Aorta (tissue), 5 donors: ENCODE measurements around the gene NPEPL1. TPM values are rescaled to one million over a fixed set of nuclear protein-coding genes. Genes with fewer than 3 reads are reported as not detected.
A peak's percentile ranks its signal among the peaks of the same experiment; 100 is the strongest.

Experiments
- ATAC-seq: fragments of 200-7000 bp; cut with Tn5 transposase; one replicate; pipeline ENCODE4 v1.9.1; 2022; ENCODE audit warnings: moderate library complexity; ENCODE audit not compliant: low FRiP score
- DNase-seq, 2 donors: peaks; one replicate each; pipeline ENCODE4 v3.0.0-alpha.2; 2020
- H3K27ac ChIP-seq, 2 donors: one replicate each; pipeline ENCODE4 v1.5.1; 2013; ENCODE audit warnings: low read length in 2 of 2, mild to moderate bottlenecking in 2 of 2, moderate library complexity in 2 of 2, control low read depth in 1 of 2, inconsistent platforms in 1 of 2, low read depth in 1 of 2
- H3K27me3 ChIP-seq, 2 donors: one replicate each; pipeline ENCODE4 v1.6.1; 2013; ENCODE audit warnings: control low read depth in 1 of 2, low read length in 1 of 2, mild to moderate bottlenecking in 1 of 2, moderate library complexity in 1 of 2; ENCODE audit not compliant: insufficient read depth in 2 of 2, control insufficient read depth in 1 of 2
- H3K36me3 ChIP-seq, 2 donors: one replicate each; pipeline ENCODE4 v1.6.1; 2013; ENCODE audit warnings: control low read depth in 1 of 2, low read length in 1 of 2, mild to moderate bottlenecking in 1 of 2; ENCODE audit not compliant: insufficient read depth in 2 of 2, control insufficient read depth in 1 of 2
- H3K4me1 ChIP-seq, 2 donors: one replicate each; pipeline ENCODE4 v1.6.1; 2013; ENCODE audit warnings: low read length in 2 of 2, control low read depth in 1 of 2, mild to moderate bottlenecking in 1 of 2, moderate library complexity in 1 of 2; ENCODE audit not compliant: insufficient read depth in 2 of 2, control insufficient read depth in 1 of 2
- H3K4me3 ChIP-seq, 2 donors: one replicate each; pipeline ENCODE4 v1.5.1; 2013; ENCODE audit warnings: low read length in 2 of 2, control low read depth in 1 of 2, mild to moderate bottlenecking in 1 of 2
- H3K9me3 ChIP-seq: one replicate; pipeline ENCODE4 v1.6.1; 2013; ENCODE audit warnings: mild to moderate bottlenecking, low read length; ENCODE audit not compliant: control insufficient read depth
- WGBS, 2 donors: extraction: QIAGEN DNeasy Blood & Tissue Kit; methylation state at CpG; one replicate each; pipeline ENCODE4 v1.1.7; 2013; 5-methylcytosine and 5-hydroxymethylcytosine counted together
- intact Hi-C, 2 donors: fragments of 100-400 bp; cut with DNase I; formaldehyde crosslinking; loops; one replicate each; pipeline versions ENCODE4 v1.14.2 to v1.15.0; 2022
- polyA plus RNA-seq, 2 donors: library from polyadenylated mRNA; stranded (reverse); fragments of 200-250 nt; gene quantifications; one replicate each; pipeline ENCODE4 v1.2.3, GENCODE V29; 2013
- total RNA-seq, 2 donors: library from RNA; stranded (reverse); fragmentation: NEBNext Ultra II Directional; extraction: Animal tissue kit (Norgen Biotek cat#: 25700); gene quantifications; one replicate each; pipeline ENCODE4 v1.2.1, GENCODE V29; 2021
- donor health status: healthy with polysubstance abuse.
- donor health status: Bipolar disorder and iron deficiency.
- donor health status: DM: no; HTN: no; CAD: no.
- donor health status: DM: no; HTN: no; CAD: no.
- donor health status: DM: yes; HTN: yes; CAD: no.

The NPEPL1 gene
- total and polyA plus RNA-seq, 4 donors, result 14.7 to 92.8 (median 37.6) TPM

DNA sequence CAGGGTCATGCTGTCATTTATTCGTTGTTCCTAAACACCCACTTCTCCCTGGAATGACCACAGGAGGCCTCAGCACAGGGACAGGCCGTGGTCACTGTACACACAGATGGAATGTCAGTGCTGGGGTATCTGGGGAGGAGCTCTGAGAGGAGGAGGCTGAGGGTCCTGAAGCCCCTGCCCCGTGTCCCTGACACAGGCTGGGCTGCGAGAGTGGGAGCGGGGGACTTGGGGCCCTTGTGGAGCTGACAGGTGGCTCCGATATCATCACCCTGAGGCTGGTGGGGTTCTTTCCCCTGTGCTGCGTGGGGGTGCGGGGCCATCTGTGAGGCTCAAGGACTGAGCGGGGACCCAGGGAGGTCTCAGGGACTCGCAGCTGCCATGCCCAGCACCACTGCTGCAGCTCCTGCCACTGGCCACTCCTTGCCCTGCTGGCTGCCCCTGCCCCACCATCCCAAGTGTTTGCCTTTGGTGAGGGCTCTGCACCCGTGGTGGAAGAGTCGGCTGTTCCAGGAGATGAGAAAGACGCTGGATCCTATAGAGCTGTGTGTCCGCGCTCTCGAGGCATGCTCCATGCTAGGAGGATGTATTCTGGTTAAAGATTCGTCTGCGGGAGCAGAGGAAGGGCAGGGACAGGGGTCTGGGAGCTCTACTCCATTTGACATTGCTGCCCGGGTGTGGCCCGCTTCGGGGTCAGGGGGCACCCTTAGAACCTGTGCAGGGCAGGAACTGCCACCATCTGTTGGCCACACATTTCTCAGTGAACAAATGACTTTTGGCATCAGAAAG, 18.9 kb downstream of the NPEPL1 start:
- DNase-seq, result peak in 1 of 2 donors; percentile 53
- no peaks in the 10 kb centered on the region for H3K36me3 ChIP-seq
- 88 to 89% methylated on average over 21 of the region's 21 CpGs for WGBS, 2 donors
- ATAC-seq, result no peak
- H3K27me3 ChIP-seq, result no peaks in the 10 kb centered on the region
- no peak overlapping the region for H3K4me3 ChIP-seq
- H3K27ac ChIP-seq, result no peak overlapping the region
- H3K9me3 ChIP-seq, result no peaks in the 10 kb centered on the region
- intact Hi-C loops, result no loop called here
- no peaks in the 10 kb centered on the region for H3K4me1 ChIP-seq

- no peaks in the 10 kb centered on the region for H3K9me3 ChIP-seq
- H3K4me1 ChIP-seq, result no peaks in the 10 kb centered on the region
- H3K4me3 ChIP-seq, result no peak overlapping the region
- peak in 1 of 2 donors; percentile 61 for DNase-seq
- H3K27ac ChIP-seq, result no peak overlapping the region
- H3K27me3 ChIP-seq, result no peaks in the 10 kb centered on the region
- intact Hi-C loops, result no loop called here
- no peak for ATAC-seq
- 82 to 84% methylated on average over 19 of the region's 19 CpGs for WGBS, 2 donors
- no peaks in the 10 kb centered on the region for H3K36me3 ChIP-seq
Measured at GRCh38 chr20:58712151-58712791, 19.7 kb downstream of the NPEPL1 start.

- WGBS, 2 donors, result 92% methylated on average over 24 of the region's 24 CpGs
- no peak overlapping the region for H3K27ac ChIP-seq
- intact Hi-C loops, result no loop called here
- H3K4me3 ChIP-seq, result no peak overlapping the region
- no peaks in the 10 kb centered on the region for H3K36me3 ChIP-seq
- H3K4me1 ChIP-seq, result no peaks in the 10 kb centered on the region
- peak in 1 of 2 donors; percentile 58 for DNase-seq
- H3K9me3 ChIP-seq, result no peaks in the 10 kb centered on the region
- no peak for ATAC-seq
- no peaks in the 10 kb centered on the region for H3K27me3 ChIP-seq
Measured at GRCh38 chr20:58712806-58713731, 20.5 kb downstream of the NPEPL1 start.

GRCh38 chr20:58713801-58714339, 21.3 kb downstream of the NPEPL1 start:
- no peaks in the 10 kb centered on the region for H3K36me3 ChIP-seq

DNA sequence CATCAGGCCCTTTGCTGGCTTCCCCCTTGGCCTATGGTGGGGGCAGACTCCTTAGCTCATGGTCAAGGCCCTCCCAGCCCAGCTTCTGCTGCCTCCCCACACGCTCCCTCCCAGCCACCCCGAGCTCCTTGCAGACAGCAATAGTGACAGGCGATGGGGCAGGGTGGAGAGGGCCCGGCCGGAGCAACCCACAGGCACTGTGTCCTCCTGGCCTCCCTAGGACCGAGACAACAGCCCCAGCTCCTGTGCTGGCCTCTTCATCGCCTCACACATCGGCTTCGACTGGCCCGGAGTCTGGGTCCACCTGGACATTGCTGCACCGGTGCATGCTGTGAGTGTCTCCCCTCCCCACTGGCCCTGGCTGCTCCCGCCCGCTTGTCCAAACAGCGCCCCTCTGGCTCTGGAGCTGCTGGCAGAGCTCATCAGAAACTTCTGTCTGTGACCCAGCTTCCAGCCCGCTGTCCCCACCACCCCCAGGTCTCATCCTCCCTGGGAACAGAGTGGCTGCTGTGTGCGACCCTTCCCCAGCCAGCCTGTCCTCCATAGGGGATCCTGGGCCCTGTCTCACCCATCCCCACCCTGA, 21.8 kb downstream of the NPEPL1 start:
- WGBS, 2 donors, result 89 to 90% methylated on average over 16 of the region's 16 CpGs
- Histone ChIP-seq H3K4me3 (no peak overlapping the region), H3K9me3 (no peaks in the 10 kb centered on the region), H3K27me3 (no peaks in the 10 kb centered on the region), H3K27ac (no peak overlapping the region), H3K4me1 (no peaks in the 10 kb centered on the region), H3K36me3 (no peaks in the 10 kb centered on the region)
- intact Hi-C loops, result no loop called here
- DNase-seq, result peak in 1 of 2 donors; percentile 73
- ATAC-seq, result no peak

More at GRCh38 chr20:58713801-58714339, 21.3 kb downstream of the NPEPL1 start:
- Histone ChIP-seq H3K4me3 (no peak overlapping the region), H3K9me3 (no peaks in the 10 kb centered on the region), H3K27ac (no peak overlapping the region), H3K27me3 (no peaks in the 10 kb centered on the region), H3K4me1 (no peaks in the 10 kb centered on the region)
- peak; percentile 45 to 73 for DNase-seq
- no peak for ATAC-seq
- intact Hi-C loops, result no loop called here
- WGBS, 2 donors, result 90 to 91% methylated on average over 23 to 24 of the region's 24 CpGs

- Histone ChIP-seq H3K27ac (no peak overlapping the region), H3K27me3 (no peaks in the 10 kb centered on the region), H3K9me3 (no peaks in the 10 kb centered on the region), H3K36me3 (no peaks in the 10 kb centered on the region), H3K4me1 (no peaks in the 10 kb centered on the region), H3K4me3 (no peak overlapping the region)
- WGBS, 2 donors, result 85 to 86% methylated on average over 14 of the region's 14 CpGs
- no peak for DNase-seq
- intact Hi-C loops, result no loop called here
- ATAC-seq, result no peak
Measured at GRCh38 chr20:58714923-58715351, 22.3 kb downstream of the NPEPL1 start.

- Histone ChIP-seq H3K4me1 (no peaks in the 10 kb centered on the region), H3K27ac (no peak overlapping the region), H3K36me3 (no peaks in the 10 kb centered on the region), H3K9me3 (no peaks in the 10 kb centered on the region), H3K27me3 (no peaks in the 10 kb centered on the region), H3K4me3 (no peak overlapping the region)
- intact Hi-C loops, result no loop called here
- WGBS, 2 donors, result 82% methylated on average over 11 of the region's 11 CpGs
- ATAC-seq (no peak), DNase-seq (no peak)
Measured at GRCh38 chr20:58715391-58715800, 22.8 kb downstream of the NPEPL1 start.
